GM13976 (cell line): Measurements from ENCODE around the gene UTS2R.

Experiments used
- DNase-seq: peaks from one replicate; pipeline ENCODE4 v3.0.0; 2012; ENCODE audit warnings: low spot score
- in situ Hi-C: fragments of 300-500 bp; cut with MboI; formaldehyde crosslinking; loops from one replicate; pipeline ENCODE4 v1.12.0; 2022; ENCODE audit warnings: low sequenced_read_pairs, mixed read lengths, inconsistent platforms; ENCODE audit not compliant: unreplicated experiment
- TF ChIP-seq, protein P1 (sequence below): IDR thresholded peaks from 2 replicates; pipeline ENCODE4 v1.5.1; 2012; ENCODE audit warnings: borderline replicate concordance, mild to moderate bottlenecking; ENCODE audit not compliant: insufficient read depth; ENCODE audit errors: extremely low read depth, missing control alignments, control extremely low read depth

Gene UTS2R

DNA sequence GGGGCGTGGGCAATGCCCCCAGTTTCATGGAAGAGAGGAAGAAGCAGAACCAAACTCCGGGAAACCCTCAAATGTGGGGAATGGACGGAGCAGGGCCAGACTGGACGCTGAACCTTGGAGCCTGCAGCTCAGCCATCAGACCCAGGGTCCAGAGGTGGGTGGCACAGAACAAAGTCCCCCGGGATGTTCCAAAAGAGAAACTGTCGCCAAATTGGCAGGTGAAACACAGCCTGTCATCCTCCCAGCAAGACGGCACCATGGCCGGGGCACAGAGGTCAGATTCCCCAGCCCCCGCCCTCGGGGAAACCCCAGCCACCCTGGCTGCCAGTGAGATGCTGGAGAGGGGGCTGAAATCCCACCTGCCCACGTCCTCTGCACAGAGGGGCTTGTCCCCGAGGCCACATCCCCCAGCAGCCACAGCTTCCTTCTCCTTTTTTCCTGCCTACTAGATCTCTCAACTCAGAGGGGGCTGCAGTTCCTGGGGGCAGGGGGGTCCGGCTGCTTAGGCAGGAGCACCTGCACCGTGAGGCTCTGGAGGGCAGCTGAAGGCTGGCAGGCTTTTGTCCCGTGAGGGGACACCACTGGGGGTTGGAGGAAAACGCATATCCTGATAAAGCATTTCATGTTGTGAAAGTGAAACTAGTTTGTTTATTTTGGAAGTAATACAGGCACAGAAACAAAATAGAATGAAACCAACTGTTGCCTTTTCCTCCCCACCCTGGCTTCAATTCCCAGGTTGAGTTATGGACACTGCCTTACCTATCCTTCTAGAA lies 36.8 kb upstream of the UTS2R start:
- in situ Hi-C loops = no loop called here

DNA sequence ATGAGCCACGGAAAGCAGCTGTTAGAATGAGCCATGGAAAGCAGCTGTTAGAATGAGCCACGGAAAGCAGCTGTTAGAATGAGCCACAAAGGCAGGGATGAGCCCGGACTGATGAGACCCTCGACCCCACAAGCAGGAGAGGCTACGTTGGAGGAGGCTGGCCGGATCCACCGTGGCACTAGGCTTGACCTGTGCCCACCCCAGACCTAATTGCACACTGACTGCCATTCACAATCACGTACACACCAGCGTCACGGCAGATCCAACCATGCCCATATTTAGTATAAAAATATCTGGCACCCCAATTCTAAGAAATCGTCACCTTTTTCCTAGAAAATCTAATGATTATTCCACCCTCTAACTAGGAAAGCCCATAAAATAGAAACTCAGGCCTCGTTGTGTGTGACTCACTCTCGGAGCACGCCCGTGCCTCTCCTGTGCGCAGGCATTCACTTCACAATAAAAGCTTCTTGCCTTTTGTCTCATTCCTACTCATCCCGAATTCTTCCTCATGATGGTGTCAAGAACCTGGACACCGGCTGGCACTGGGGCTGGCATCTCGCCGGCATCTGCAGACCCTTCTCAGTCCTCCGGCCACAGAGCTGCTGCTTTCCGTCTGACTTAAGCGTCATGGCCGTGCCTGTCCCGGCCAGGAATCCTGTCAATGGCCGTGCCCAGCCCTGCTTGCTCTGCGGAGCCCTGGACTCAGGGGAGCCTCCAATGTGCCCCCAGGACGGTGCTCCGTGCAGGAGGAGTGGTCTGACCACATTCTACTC lies 32.5 kb upstream of the UTS2R start:
- no peak for DNase-seq
- in situ Hi-C loops = no loop called here
- TF ChIP-seq, protein P1, sequence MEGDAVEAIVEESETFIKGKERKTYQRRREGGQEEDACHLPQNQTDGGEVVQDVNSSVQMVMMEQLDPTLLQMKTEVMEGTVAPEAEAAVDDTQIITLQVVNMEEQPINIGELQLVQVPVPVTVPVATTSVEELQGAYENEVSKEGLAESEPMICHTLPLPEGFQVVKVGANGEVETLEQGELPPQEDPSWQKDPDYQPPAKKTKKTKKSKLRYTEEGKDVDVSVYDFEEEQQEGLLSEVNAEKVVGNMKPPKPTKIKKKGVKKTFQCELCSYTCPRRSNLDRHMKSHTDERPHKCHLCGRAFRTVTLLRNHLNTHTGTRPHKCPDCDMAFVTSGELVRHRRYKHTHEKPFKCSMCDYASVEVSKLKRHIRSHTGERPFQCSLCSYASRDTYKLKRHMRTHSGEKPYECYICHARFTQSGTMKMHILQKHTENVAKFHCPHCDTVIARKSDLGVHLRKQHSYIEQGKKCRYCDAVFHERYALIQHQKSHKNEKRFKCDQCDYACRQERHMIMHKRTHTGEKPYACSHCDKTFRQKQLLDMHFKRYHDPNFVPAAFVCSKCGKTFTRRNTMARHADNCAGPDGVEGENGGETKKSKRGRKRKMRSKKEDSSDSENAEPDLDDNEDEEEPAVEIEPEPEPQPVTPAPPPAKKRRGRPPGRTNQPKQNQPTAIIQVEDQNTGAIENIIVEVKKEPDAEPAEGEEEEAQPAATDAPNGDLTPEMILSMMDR = no peak

More for the DNA sequence above, 36.8 kb upstream of the UTS2R start:
- TF ChIP-seq, protein P1 = no peak
- no peak for DNase-seq

DNA sequence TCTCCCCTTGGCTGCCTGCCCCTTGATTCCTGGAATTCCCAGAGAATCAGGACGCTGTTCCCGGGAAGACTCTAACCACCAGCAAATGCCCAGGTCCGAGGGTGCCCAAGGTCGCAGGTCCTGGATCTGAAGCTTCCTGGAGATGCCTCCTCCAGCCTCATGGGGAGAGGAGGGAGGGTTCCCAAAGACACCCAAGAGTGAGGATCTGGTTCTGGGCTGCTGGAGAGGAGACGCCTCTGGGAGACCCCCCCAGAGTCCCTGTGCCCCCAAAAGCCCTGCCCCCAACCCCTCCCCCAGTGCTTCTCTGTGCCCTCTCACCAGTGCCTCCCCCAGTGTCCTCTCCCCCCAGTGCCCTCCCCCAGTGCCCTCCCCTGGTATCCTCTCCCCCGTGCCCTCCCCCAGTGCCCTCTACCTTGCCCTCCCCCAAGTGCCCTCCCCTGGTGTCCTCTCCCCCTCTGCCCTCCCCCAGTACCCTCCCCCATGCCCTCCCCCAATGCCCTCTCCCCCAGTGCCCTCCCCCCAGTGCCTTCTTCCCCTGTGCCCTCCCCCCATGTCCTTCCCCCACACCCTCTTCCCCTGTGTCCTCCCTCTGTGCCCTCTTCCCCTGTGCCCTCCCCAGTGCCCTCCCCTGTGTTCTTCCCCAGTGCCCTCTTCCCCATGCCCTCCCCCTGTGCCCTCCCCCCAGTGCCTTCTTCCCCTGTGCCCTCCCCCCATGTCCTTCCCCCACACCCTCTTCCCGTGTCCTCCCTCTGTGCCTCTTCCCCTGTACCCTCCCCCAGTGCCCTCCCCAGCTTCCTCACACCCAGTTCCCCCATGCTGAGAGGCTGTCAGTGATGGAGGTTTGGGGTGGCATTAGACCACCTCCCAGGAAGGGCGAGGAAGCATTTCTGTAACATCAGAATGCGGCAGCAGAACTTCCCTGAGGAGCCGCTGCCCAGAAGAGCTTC lies 31.7 kb upstream of the UTS2R start:
- in situ Hi-C loops = no loop called here
- DNase-seq = no peak

DNA sequence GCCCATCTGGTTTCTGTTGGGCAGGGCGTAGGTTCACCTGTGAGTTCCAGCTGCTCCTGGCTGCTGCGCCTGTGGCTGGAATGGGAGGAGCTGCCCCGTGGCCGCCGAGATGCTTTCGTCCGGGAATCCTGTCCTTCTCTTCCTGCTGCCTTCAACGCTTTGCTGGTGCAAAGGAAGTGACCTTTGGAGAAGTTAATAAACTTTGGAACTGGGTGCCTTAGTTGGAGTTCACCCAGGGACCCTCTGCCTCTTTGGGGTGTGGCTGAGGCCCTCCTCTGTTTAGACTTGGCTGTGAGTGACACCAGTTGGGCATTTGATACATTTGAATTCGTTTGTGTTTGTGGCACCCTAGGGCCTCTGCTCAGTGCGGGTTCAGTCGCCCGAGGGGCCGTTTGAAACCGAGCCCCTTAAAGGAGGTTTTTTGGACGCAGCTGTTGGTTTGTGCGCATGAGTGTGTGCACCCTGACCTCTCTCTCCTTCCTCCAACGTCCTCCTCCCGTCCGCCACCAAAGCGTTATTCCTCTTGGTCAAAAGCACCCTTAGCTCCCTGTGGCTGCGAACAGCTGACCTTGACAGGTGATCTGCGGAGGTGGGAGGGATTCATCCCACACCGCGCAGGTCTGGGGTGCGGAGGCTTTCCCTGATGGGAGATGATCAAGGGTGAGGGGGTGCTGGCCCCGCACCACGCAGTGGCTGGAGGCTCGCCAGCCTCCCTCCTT lies 29.0 kb upstream of the UTS2R start:
- DNase-seq = no peak
- TF ChIP-seq, protein P1 = no peak
- in situ Hi-C loops = no loop called here

More for the DNA sequence above, 31.7 kb upstream of the UTS2R start:
- TF ChIP-seq, protein P1 = no peak

DNA sequence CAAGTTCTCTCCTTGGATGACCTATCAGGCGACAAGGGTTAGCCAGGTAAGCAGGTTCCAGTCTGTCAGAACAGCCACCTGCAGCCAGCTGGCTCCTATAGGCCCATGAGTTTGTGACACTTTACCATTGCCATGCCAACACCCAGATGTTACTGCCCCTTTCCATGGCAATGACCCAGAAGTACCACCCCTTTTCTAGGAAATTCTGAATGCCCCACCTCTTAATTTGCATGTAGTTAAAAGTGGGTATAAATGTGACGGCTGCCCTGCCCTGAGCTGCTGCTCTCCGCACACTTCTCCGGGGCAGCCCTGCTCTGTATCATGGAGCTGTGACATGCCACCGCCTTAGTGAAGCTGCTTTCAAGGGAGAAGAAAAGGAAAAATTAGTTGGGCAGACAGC lies 28.0 kb upstream of the UTS2R start:
- TF ChIP-seq, protein P1 = no peak
- in situ Hi-C loops = no loop called here
- no peak for DNase-seq

DNA sequence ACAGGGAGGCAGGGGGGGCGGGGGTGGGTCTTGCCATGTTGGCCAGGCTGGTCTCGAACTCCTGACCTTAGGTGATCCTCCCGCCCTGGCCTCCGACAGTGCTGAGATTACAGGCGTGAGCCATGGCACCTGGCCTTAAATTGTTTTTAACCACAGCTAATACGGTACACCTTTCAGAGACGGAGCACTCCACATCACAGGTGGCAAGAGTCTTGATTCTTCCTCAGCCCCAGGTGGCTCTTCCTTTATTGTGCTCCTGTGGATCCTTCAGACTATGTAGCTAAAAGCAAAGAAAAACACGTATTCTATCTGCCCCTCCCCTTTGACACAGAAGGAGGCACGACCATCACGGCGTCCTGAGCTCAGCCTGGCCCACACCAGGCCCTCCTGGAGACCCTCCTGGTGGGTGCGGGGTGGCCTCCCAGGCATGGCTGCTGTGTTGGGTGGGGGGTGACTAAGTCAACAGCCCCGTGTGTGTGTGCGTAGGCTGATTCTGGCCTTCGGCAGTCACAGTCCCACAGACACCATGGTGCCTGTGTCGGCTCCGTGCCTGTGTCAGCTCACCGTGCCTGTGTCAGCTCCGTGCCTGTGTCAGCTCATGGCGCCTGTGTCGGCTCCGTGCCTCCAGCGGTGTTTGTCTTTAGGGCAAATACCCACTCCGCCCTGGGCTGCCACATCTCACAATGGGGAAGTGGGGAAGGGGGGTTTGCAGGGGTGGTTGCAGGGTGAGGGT lies 27.2 kb upstream of the UTS2R start:
- in situ Hi-C loops = no loop called here
- no peak for DNase-seq
- TF ChIP-seq, protein P1 = no peak
